HG03097 (cell line): ENCODE data around the gene PHF12.
"Not testable (repeated sequence)": the region's sequence is repeated elsewhere in the genome, so short reads cannot be mapped to it uniquely, and the experiment has no call there.

Experiments used
- ATAC-seq: cut with Tn5 transposase; IDR thresholded peaks from one replicate; pipeline ENCODE4 v1.9.1; 2021; ENCODE audit not compliant: unreplicated experiment, low FRiP score

PHF12 gene

GRCh38 chr17:28906706-28907438 lies 44.4 kb downstream of the PHF12 start:
- no peak for ATAC-seq

GRCh38 chr17:28906276-28906675 lies 45.0 kb downstream of the PHF12 start:
- no peak for ATAC-seq

- no peak for ATAC-seq
Observed at GRCh38 chr17:28904800-28905199, 46.5 kb downstream of the PHF12 start.

- not testable (repeated sequence) for ATAC-seq
Observed at GRCh38 chr17:28903546-28903841, 47.8 kb downstream of the PHF12 start.

- ATAC-seq, result peak; percentile 83
Observed at GRCh38 chr17:28902819-28903545, 48.3 kb downstream of the PHF12 start, which contains the start of gene DHRS13. TSS of gene DHRS13 (minus strand) at chr17:28903079. CDS start at chr17:28902944, 135 bp downstream.

- peak; percentile 41 for ATAC-seq
Observed at GRCh38 chr17:28901866-28902818, 49.2 kb downstream of the PHF12 start.

GRCh38 chr17:28900986-28901726 lies 50.2 kb downstream of the PHF12 start:
- ATAC-seq, result no peak

GRCh38 chr17:28899212-28899815 lies 52.0 kb downstream of the PHF12 start:
- ATAC-seq, result no peak

- ATAC-seq, result no peak
Observed at GRCh38 chr17:28898527-28898955, 52.8 kb downstream of the PHF12 start.

GRCh38 chr17:28897769-28898526 lies 53.4 kb downstream of the PHF12 start:
- ATAC-seq, result no peak

- no peak for ATAC-seq
Observed at GRCh38 chr17:28896884-28897768, 54.2 kb downstream of the PHF12 start, which contains the start of gene FLOT2. TSS of gene FLOT2 (minus strand) at chr17:28897733. CDS start at chr17:28897574, 159 bp downstream.

- no peak for ATAC-seq
Observed at GRCh38 chr17:28896491-28896883, 54.8 kb downstream of the PHF12 start.

- no peak for ATAC-seq
Observed at GRCh38 chr17:28895794-28896447, 55.4 kb downstream of the PHF12 start.

- not testable (repeated sequence) for ATAC-seq
Observed at GRCh38 chr17:28893248-28894183, 57.8 kb downstream of the PHF12 start.

- no peak for ATAC-seq
Observed at GRCh38 chr17:28892024-28892423, 59.3 kb downstream of the PHF12 start.

GRCh38 chr17:28891201-28891600 lies 60.1 kb downstream of the PHF12 start:
- ATAC-seq, result no peak
